SK-N-SH treated with all-trans-retinoic acid at 6 μM for 48 hours (cell line): Measurements from ENCODE around the gene EPGN.

Experiments
- ATAC-seq: fragments of 200-7000 bp; cut with Tn5 transposase; 3 replicates; pipeline ENCODE4 v1.9.1; 2020; ENCODE audit warnings: mild to moderate bottlenecking, moderate library complexity
- ARNTL ChIP-seq: fragments of 450-650 bp; formaldehyde crosslinking; IDR thresholded peaks from 2 replicates; pipeline ENCODE4 v1.5.0; 2020; ENCODE audit warnings: low read depth, mild to moderate bottlenecking, moderate library complexity, borderline replicate concordance
- CSDC2 ChIP-seq: fragments of 250-450 bp; sonication (Bioruptor Pico); IDR thresholded peaks from 2 replicates; pipeline ENCODE4 v1.5.0; 2020; ENCODE audit warnings: mild to moderate bottlenecking, moderate library complexity
- GLIS3 ChIP-seq: fragments of 250-450 bp; sonication (Bioruptor Pico); IDR thresholded peaks from 2 replicates; pipeline ENCODE4 v1.5.0; 2020; ENCODE audit warnings: mild to moderate bottlenecking, moderate library complexity
- ISL1 ChIP-seq: fragments of 250-450 bp; sonication (Bioruptor Pico); IDR thresholded peaks from 2 replicates; pipeline ENCODE4 v2.1.2; 2022; ENCODE audit warnings: mild to moderate bottlenecking, moderate library complexity
- OSR1 ChIP-seq: fragments of 250-450 bp; sonication (Bioruptor Pico); IDR thresholded peaks from 2 replicates; pipeline ENCODE4 v1.8.0; 2022; ENCODE audit warnings: moderate library complexity, mild to moderate bottlenecking, inconsistent platforms
- POU6F1 ChIP-seq: fragments of 250-450 bp; sonication (Bioruptor Pico); IDR thresholded peaks from 2 replicates; pipeline ENCODE4 v1.8.0; 2021; ENCODE audit warnings: low read depth, mild to moderate bottlenecking, moderate library complexity, borderline replicate concordance
- PPARA ChIP-seq: fragments of 250-450 bp; sonication (Bioruptor Pico); IDR thresholded peaks from 2 replicates; pipeline ENCODE4 v1.5.0; 2020; ENCODE audit warnings: mild to moderate bottlenecking, borderline replicate concordance
- RARB ChIP-seq: fragments of 250-450 bp; sonication (Bioruptor Pico); IDR thresholded peaks from 2 replicates; pipeline ENCODE4 v1.8.0; 2021; ENCODE audit warnings: mild to moderate bottlenecking, moderate library complexity
- SNAI2 ChIP-seq: fragments of 250-450 bp; sonication (Bioruptor Pico); IDR thresholded peaks from 2 replicates; pipeline ENCODE4 v1.5.0; 2020; ENCODE audit warnings: mild to moderate bottlenecking, moderate library complexity
- TCF4 ChIP-seq: fragments of 250-450 bp; sonication (Bioruptor Pico); IDR thresholded peaks from 2 replicates; pipeline ENCODE4 v1.8.0; 2021; ENCODE audit warnings: mild to moderate bottlenecking, moderate library complexity, borderline replicate concordance
- TSHZ2 ChIP-seq: fragments of 250-450 bp; sonication (Bioruptor Pico); IDR thresholded peaks from 2 replicates; pipeline ENCODE4 v1.5.0; 2020; ENCODE audit warnings: mild to moderate bottlenecking, moderate library complexity
- ZC3H10 ChIP-seq: fragments of 250-450 bp; sonication (Bioruptor Pico); IDR thresholded peaks from 2 replicates; pipeline ENCODE4 v1.5.1; 2021; ENCODE audit warnings: mild to moderate bottlenecking, moderate library complexity
- ZFP3 ChIP-seq: fragments of 250-450 bp; sonication (Bioruptor Pico); IDR thresholded peaks from 2 replicates; pipeline ENCODE4 v1.5.0; 2020; ENCODE audit warnings: mild to moderate bottlenecking, moderate library complexity
- ZFP30 ChIP-seq: fragments of 450-650 bp; formaldehyde crosslinking; IDR thresholded peaks from 2 replicates; pipeline ENCODE4 v1.5.0; 2022; ENCODE audit warnings: mild to moderate bottlenecking, moderate library complexity
- ZNF565 ChIP-seq: fragments of 450-650 bp; formaldehyde crosslinking; conservative IDR thresholded peaks from 2 replicates; pipeline ENCODE4 v1.5.0; 2020; ENCODE audit warnings: low read depth, mild to moderate bottlenecking, moderate library complexity
- ZNF70 ChIP-seq: fragments of 450-650 bp; formaldehyde crosslinking; IDR thresholded peaks from 2 replicates; pipeline ENCODE4 v1.5.0; 2020; ENCODE audit warnings: mild to moderate bottlenecking, moderate library complexity
- ZNF8 ChIP-seq: fragments of 450-650 bp; formaldehyde crosslinking; IDR thresholded peaks from 2 replicates; pipeline ENCODE4 v1.5.0; 2020; ENCODE audit warnings: mild to moderate bottlenecking, moderate library complexity
- TF ChIP-seq, protein P1 (sequence below): fragments of 250-450 bp; sonication (Bioruptor Pico); IDR thresholded peaks from 2 replicates; pipeline ENCODE4 v1.5.1; 2021; ENCODE audit warnings: mild to moderate bottlenecking, moderate library complexity
- TF ChIP-seq, protein P2 (sequence below): fragments of 250-450 bp; sonication (Bioruptor Pico); IDR thresholded peaks from 2 replicates; pipeline ENCODE4 v1.5.1; 2020; ENCODE audit warnings: low read depth, mild to moderate bottlenecking, moderate library complexity
- TF ChIP-seq, protein P3 (sequence below): fragments of 250-450 bp; sonication (Bioruptor Pico); IDR thresholded peaks from 2 replicates; pipeline ENCODE4 v1.8.0; 2020; ENCODE audit warnings: mild to moderate bottlenecking, moderate library complexity, borderline replicate concordance

EPGN gene

GRCh38 chr4:74324262-74324661 is 16.0 kb downstream of the EPGN start:
- TF ChIP-seq ZC3H10 (CRISPR knock-in tag) (no peak), GLIS3 (no peak), ARNTL (CRISPR knock-in tag) (no peak)
- TF ChIP-seq, protein P1, sequence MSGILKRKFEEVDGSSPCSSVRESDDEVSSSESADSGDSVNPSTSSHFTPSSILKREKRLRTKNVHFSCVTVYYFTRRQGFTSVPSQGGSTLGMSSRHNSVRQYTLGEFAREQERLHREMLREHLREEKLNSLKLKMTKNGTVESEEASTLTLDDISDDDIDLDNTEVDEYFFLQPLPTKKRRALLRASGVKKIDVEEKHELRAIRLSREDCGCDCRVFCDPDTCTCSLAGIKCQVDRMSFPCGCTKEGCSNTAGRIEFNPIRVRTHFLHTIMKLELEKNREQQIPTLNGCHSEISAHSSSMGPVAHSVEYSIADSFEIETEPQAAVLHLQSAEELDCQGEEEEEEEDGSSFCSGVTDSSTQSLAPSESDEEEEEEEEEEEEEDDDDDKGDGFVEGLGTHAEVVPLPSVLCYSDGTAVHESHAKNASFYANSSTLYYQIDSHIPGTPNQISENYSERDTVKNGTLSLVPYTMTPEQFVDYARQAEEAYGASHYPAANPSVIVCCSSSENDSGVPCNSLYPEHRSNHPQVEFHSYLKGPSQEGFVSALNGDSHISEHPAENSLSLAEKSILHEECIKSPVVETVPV (CRISPR knock-in tag), result no peak
- no peak for ATAC-seq

GRCh38 chr4:74325886-74326285 is 17.6 kb downstream of the EPGN start:
- TF ChIP-seq SNAI2 (CRISPR knock-in tag) (no peak), TCF4 (no peak)
- TF ChIP-seq, protein P2, sequence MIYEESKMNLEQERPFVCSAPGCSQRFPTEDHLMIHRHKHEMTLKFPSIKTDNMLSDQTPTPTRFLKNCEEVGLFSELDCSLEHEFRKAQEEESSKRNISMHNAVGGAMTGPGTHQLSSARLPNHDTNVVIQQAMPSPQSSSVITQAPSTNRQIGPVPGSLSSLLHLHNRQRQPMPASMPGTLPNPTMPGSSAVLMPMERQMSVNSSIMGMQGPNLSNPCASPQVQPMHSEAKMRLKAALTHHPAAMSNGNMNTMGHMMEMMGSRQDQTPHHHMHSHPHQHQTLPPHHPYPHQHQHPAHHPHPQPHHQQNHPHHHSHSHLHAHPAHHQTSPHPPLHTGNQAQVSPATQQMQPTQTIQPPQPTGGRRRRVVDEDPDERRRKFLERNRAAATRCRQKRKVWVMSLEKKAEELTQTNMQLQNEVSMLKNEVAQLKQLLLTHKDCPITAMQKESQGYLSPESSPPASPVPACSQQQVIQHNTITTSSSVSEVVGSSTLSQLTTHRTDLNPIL, result no peak
- TF ChIP-seq, all 23 proteins: peak for 0
- no peak for ATAC-seq

DNA sequence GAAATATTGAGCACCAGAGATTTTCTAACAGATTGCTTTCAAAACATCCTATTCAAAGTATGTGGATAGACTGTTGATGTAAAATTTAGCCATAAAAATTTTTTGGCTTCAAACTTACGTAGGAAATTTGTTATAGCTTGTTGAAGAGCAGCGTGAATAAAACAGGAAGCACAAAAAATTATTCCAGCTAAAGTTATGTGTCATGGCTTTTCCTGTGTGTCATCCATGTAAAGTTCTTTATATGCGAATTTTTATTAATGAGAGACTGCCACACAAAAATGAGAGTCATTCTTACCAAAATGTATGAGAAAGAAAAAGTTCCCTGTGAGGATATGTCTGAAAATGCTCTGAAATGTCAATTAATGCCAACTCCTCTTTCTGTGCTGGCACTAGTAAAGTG is 19.5 kb downstream of the EPGN start:
- no peak for ATAC-seq
- TF ChIP-seq, protein P2, result no peak
- TF ChIP-seq ZFP30 (CRISPR knock-in tag) (no peak), ZNF565 (no peak), POU6F1 (no peak), PPARA (CRISPR knock-in tag) (no peak), SNAI2 (CRISPR knock-in tag) (no peak), ZNF70 (CRISPR knock-in tag) (no peak), TSHZ2 (CRISPR knock-in tag) (no peak), ZNF8 (CRISPR knock-in tag) (no peak), GLIS3 (no peak)
- TF ChIP-seq, protein P3, sequence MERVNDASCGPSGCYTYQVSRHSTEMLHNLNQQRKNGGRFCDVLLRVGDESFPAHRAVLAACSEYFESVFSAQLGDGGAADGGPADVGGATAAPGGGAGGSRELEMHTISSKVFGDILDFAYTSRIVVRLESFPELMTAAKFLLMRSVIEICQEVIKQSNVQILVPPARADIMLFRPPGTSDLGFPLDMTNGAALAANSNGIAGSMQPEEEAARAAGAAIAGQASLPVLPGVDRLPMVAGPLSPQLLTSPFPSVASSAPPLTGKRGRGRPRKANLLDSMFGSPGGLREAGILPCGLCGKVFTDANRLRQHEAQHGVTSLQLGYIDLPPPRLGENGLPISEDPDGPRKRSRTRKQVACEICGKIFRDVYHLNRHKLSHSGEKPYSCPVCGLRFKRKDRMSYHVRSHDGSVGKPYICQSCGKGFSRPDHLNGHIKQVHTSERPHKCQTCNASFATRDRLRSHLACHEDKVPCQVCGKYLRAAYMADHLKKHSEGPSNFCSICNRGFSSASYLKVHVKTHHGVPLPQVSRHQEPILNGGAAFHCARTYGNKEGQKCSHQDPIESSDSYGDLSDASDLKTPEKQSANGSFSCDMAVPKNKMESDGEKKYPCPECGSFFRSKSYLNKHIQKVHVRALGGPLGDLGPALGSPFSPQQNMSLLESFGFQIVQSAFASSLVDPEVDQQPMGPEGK (CRISPR knock-in tag), result no peak

DNA sequence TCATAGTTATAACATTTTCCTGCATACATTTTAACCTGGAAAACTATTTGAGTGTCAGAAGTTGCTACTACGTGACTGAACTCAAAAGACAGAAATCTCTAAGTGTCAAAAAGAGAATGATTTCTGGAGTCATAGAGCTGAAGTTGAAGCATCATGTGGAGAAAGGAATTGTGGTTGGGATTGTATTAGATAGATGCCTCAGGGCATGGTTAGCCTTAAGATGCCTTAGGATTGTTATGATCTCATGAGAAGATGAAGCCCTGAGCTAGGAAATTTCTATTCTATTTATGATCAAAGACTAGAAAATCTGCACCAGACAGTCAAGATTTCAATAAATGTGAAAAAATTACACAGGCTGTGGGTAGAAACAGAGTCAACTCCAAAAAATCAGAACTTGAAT is 20.2 kb downstream of the EPGN start:
- no peak for ATAC-seq
- TF ChIP-seq, protein P1 (CRISPR knock-in tag), result no peak
- no peak for TF ChIP-seq TSHZ2 (CRISPR knock-in tag)
- TF ChIP-seq CSDC2 (CRISPR knock-in tag), result no peak
- TF ChIP-seq ZNF8 (CRISPR knock-in tag), result no peak
- no peak for TF ChIP-seq ISL1
- TF ChIP-seq ZC3H10 (CRISPR knock-in tag), result no peak
- TF ChIP-seq POU6F1, result no peak
- no peak for TF ChIP-seq RARB (CRISPR knock-in tag)
- TF ChIP-seq GLIS3, result no peak
- no peak for TF ChIP-seq SNAI2 (CRISPR knock-in tag)
- no peak for TF ChIP-seq ZFP3 (CRISPR knock-in tag)
- TF ChIP-seq OSR1 (CRISPR knock-in tag), result no peak
